ENCODE results near the gene SLC39A1.
A peak's percentile ranks its signal among the peaks of the same experiment; 100 is the strongest.

The SLC39A1 gene

DNA sequence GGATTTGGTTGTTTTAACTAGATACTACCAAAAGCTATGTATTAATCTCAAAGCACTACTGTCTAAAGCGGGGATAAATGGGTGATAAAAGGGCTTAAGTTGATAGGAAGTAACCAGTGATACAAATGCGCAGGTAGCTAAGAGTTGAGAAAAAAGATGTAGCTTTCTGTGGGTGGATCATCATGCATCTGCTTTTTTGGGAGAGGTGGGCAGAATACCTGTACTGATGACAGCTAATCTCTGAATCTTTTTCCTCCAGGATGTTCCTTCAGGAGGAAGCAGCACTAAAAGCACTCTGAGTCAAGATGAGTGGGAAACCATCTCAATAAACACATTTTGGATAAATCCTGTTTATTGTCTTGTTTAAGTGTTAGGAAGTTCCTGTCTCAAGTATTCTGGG lies 28.5 kb upstream of the SLC39A1 start:
- TF ChIP-seq, protein P1, sequence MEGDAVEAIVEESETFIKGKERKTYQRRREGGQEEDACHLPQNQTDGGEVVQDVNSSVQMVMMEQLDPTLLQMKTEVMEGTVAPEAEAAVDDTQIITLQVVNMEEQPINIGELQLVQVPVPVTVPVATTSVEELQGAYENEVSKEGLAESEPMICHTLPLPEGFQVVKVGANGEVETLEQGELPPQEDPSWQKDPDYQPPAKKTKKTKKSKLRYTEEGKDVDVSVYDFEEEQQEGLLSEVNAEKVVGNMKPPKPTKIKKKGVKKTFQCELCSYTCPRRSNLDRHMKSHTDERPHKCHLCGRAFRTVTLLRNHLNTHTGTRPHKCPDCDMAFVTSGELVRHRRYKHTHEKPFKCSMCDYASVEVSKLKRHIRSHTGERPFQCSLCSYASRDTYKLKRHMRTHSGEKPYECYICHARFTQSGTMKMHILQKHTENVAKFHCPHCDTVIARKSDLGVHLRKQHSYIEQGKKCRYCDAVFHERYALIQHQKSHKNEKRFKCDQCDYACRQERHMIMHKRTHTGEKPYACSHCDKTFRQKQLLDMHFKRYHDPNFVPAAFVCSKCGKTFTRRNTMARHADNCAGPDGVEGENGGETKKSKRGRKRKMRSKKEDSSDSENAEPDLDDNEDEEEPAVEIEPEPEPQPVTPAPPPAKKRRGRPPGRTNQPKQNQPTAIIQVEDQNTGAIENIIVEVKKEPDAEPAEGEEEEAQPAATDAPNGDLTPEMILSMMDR (IDR thresholded peaks at IDR 0.05; ENCODE audit: extremely low read depth, missing control alignments), result no peak

GRCh38 chr1:153991151-153991630 lies 27.9 kb upstream of the SLC39A1 start:
- no peak for DNase-seq (ENCODE audit: low spot score)
- TF ChIP-seq, protein P1 (IDR thresholded peaks at IDR 0.05; ENCODE audit: extremely low read depth, missing control alignments), result no peak

More for the DNA sequence above, 28.5 kb upstream of the SLC39A1 start:
- DNase-seq (ENCODE audit: low spot score), result no peak

GRCh38 chr1:153990468-153991150 lies 27.3 kb upstream of the SLC39A1 start, which contains the start of gene RPS27:
Gene RPS27 (plus strand): TSS chr1:153990762. CDS start chr1:153990797, 35 bp downstream.
- TF ChIP-seq, protein P1 (IDR thresholded peaks at IDR 0.05; ENCODE audit: extremely low read depth, missing control alignments), result no peak
- peak; percentile 92 for DNase-seq (ENCODE audit: low spot score)

DNA sequence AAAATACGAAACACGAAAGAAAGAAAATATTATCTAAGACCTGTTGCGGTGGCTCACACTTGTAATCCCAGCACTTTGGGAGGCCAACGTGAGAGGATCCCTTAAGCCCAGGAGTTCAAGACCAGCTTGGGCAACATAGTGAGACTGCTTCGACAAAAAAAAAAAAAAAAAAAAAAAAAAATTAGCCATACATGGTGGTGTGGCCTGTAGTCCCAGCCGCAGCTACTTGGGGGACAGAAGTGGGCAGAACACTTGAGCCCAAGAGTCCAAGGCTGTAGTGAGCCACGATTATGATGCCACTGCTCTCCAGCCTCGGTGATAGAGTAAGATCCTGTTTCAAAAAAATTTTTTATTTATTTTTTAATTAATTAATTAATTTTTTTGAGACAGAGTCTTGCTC lies 24.3 kb upstream of the SLC39A1 start:
- TF ChIP-seq, protein P1 (IDR thresholded peaks at IDR 0.05; ENCODE audit: extremely low read depth, missing control alignments), result no peak
- DNase-seq (ENCODE audit: low spot score), result no peak

DNA sequence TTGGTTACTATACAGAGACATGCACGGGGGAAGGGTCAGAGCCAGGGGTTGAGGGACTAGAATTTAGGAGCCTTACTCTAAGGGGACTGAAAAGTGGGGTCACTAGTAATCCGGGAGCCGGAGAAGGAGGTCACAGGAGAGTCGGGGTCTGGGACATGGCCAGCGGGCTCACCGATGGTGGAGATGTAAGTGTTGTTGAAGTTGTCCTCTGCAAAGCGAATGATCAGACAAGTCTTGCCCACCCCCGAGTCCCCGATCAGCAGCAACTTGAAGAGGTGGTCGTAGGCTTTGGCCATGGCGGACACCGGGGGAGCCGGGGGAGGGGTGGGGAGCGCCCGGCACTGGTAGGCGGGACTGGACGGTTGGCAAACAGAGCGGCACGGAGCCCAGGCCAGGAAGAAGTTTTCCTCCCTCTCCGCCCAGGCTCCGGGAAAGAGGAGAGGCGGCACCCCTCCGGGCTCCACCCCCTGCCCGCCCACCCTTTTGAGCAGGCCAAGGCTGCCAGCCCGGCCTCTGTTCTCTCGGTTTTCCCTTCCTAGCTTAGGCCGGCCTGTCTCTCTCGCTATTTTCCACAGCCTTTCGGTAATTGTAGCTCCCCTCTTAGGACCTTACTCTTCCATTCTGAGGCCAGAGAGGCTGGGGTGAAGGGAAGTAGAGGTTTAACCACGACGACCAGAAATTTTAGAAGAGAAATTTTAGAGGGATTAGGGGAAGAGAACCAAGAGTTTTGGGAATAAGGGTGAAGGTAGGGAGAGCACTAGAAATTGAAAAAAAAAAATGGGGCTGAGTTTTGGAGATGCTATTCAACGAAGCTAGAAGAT lies 22.8 kb upstream of the SLC39A1 start, which contains the start of gene RAB13:
Gene RAB13 (minus strand): TSS at position 399 of the 821 bp plus-strand sequence. CDS start 103 bp downstream, at position 296.
- TF ChIP-seq, protein P1 (IDR thresholded peaks at IDR 0.05; ENCODE audit: extremely low read depth, missing control alignments), result no peak
- peak; percentile 47 for DNase-seq (ENCODE audit: low spot score)

DNA sequence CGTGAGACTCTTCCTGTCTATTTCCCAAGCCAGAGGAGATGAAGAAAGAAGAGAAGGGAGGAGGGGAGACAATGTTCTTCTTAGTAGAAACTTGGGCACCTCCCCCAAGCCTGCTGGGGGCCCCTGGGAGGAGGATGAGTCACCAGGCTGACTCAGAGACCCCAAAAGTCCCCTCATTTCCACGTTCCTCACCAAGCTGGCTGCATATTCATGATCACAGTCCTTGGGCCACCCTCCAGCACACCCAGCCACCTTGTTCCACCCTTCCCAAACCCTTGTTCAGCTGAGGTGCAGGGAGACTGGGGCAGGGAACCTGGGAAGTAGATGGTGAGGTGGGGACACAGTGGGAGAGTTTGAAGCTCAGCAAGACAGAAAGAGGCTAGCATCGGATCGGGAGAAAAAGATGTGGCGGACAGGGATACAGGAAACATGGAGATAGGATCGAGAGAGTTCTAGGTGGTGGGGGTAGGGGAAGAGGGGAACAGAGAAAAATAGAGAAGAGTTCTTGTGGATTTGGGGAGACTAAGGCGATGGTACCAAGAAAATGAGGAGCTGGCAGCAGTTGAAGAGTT lies 22.1 kb upstream of the SLC39A1 start:
- DNase-seq (ENCODE audit: low spot score), result no peak
- TF ChIP-seq, protein P1 (IDR thresholded peaks at IDR 0.05; ENCODE audit: extremely low read depth, missing control alignments), result no peak

All from GM20000 (cell line).